Activated CD8-positive, alpha-beta T cell treated with anti-CD3 and anti-CD28 coated beads for 36 hours (primary cell): ENCODE data around the gene CTSL. TPM values are rescaled to one million over a fixed set of nuclear protein-coding genes. Genes with fewer than 3 reads are reported as not detected.
"Not testable (repeated sequence)": the region's sequence is repeated elsewhere in the genome, so short reads cannot be mapped to it uniquely, and the experiment has no call there.

Experiments used
- ATAC-seq: fragments of 200-7000 bp; cut with Tn5 transposase; one replicate; pipeline ENCODE4 v1.10.0; 2021; ENCODE audit warnings: mild to moderate bottlenecking, moderate library complexity
- CTCF ChIA-PET: fragments of 350-600 bp; sonication (Branson Sonifier 250); formaldehyde crosslinking; loops from one replicate; lab custom pipeline; 2021; ENCODE audit warnings: antibody characterized with exemption; lab: Charles Lee
- POLR2A ChIA-PET: fragments of 350-600 bp; sonication (Branson Sonifier 250); formaldehyde crosslinking; loops from one replicate; lab custom pipeline; 2021; ENCODE audit warnings: antibody characterized with exemption; lab: Charles Lee
- DNase-seq: peaks from one replicate; pipeline ENCODE4 v3.0.0-alpha.2; 2020
- H3K27ac Mint-ChIP-seq: one replicate; pipeline ENCODE4 v1.8.0; 2021; ENCODE audit warnings: mild to moderate bottlenecking, mixed read lengths
- H3K27me3 Mint-ChIP-seq: one replicate; pipeline ENCODE4 v1.8.0; 2021; ENCODE audit warnings: mixed read lengths
- H3K36me3 Mint-ChIP-seq: one replicate; pipeline ENCODE4 v1.8.0; 2021; ENCODE audit warnings: low read depth, mixed read lengths
- H3K4me1 Mint-ChIP-seq: one replicate; pipeline ENCODE4 v1.8.0; 2021; ENCODE audit warnings: low read depth, mixed read lengths
- H3K4me3 Mint-ChIP-seq: one replicate; pipeline ENCODE4 v1.8.0; 2021; ENCODE audit warnings: mild to moderate bottlenecking, moderate library complexity, mixed read lengths
- H3K9me3 Mint-ChIP-seq: one replicate; pipeline ENCODE4 v1.8.0; 2021; ENCODE audit warnings: mixed read lengths
- CTCF ChIP-seq: fragments of 200-600 bp; IDR thresholded peaks from one replicate; pipeline ENCODE4 v1.8.0; 2022; ENCODE audit warnings: antibody characterized with exemption, mild to moderate bottlenecking
- intact Hi-C: fragments of 100-400 bp; cut with micrococcal nuclease; formaldehyde crosslinking; loops from one replicate; pipeline ENCODE4 v1.10.0; 2022
- total RNA-seq, 2 experiments: library from RNA; stranded (reverse); gene quantifications; one replicate each; pipeline ENCODE4 v1.2.3, GENCODE V29; 2021

The CTSL gene
- total RNA-seq, 2 experiments from 2014 or later: 0.36 to 0.58 TPM

GRCh38 chr9:87740209-87740608 is 14.3 kb downstream of the CTSL start:
- Mint-ChIP-seq H3K9me3 (peaks cover 11% of the 10 kb centered on the region), H3K27me3 (peaks cover 8% of the 10 kb centered on the region), H3K36me3 (no peaks in the 10 kb centered on the region), H3K4me3 (no peak overlapping the region), H3K4me1 (no peaks in the 10 kb centered on the region), H3K27ac (no peak overlapping the region)
- DNase-seq (no peak), ATAC-seq (no peak)
- TF ChIP-seq CTCF: no peak
- intact Hi-C loops: no loop called here
- POLR2A ChIA-PET: no interaction called here
- CTCF ChIA-PET: no interaction called here

- Mint-ChIP-seq H3K9me3 (peaks cover 11% of the 10 kb centered on the region), H3K4me3 (no peak overlapping the region), H3K36me3 (no peaks in the 10 kb centered on the region), H3K27me3 (peaks cover 6% of the 10 kb centered on the region), H3K4me1 (no peaks in the 10 kb centered on the region), H3K27ac (no peak overlapping the region)
- ChIA-PET CTCF (no interaction called here), POLR2A (no interaction called here)
- DNase-seq (no peak), ATAC-seq (no peak)
- TF ChIP-seq CTCF: no peak
- intact Hi-C loops: no loop called here
Observed at GRCh38 chr9:87741326-87741725, 15.4 kb downstream of the CTSL start.

GRCh38 chr9:87741891-87742290 is 16.0 kb downstream of the CTSL start:
- no peaks in the 10 kb centered on the region for H3K36me3 Mint-ChIP-seq
- intact Hi-C loops: no loop called here
- no peaks in the 10 kb centered on the region for H3K4me1 Mint-ChIP-seq
- no peak overlapping the region for H3K27ac Mint-ChIP-seq
- ATAC-seq (no peak), DNase-seq (no peak)
- ChIA-PET CTCF (no interaction called here), POLR2A (no interaction called here)
- peaks cover 4% of the 10 kb centered on the region for H3K27me3 Mint-ChIP-seq
- no peak for TF ChIP-seq CTCF
- no peak overlapping the region for H3K4me3 Mint-ChIP-seq
- H3K9me3 Mint-ChIP-seq: peaks cover 11% of the 10 kb centered on the region

- Mint-ChIP-seq H3K9me3 (peaks cover 9% of the 10 kb centered on the region), H3K4me3 (no peak overlapping the region), H3K36me3 (no peaks in the 10 kb centered on the region), H3K4me1 (no peaks in the 10 kb centered on the region), H3K27me3 (peaks cover 6% of the 10 kb centered on the region), H3K27ac (no peak overlapping the region)
- ChIA-PET CTCF (no interaction called here), POLR2A (no interaction called here)
- no peak for DNase-seq
- intact Hi-C loops: no loop called here
- no peak for TF ChIP-seq CTCF
- no peak for ATAC-seq
Observed at GRCh38 chr9:87742813-87743428, 17.0 kb downstream of the CTSL start.

- H3K27me3 Mint-ChIP-seq, H3K9me3 Mint-ChIP-seq, H3K4me1 Mint-ChIP-seq, DNase-seq, intact Hi-C loops, H3K4me3 Mint-ChIP-seq, ATAC-seq, POLR2A ChIA-PET, CTCF ChIA-PET, H3K36me3 Mint-ChIP-seq, H3K27ac Mint-ChIP-seq: not testable (repeated sequence)
Observed at GRCh38 chr9:87744247-87744646, 18.3 kb downstream of the CTSL start.
